AG04449 (cell line): Measurements from ENCODE around the gene SLC22A25.

ENCODE experiments used
- CTCF ChIA-PET: fragments of 350-600 bp; formaldehyde crosslinking; extraction: SDS; loops from one replicate; lab custom pipeline; 2021; ENCODE audit warnings: antibody characterized with exemption; lab: Yijun Ruan, JAX
- POLR2A ChIA-PET: fragments of 400-600, 350-600 bp; formaldehyde crosslinking; extraction: SDS; loops from one replicate; lab custom pipeline; 2020; ENCODE audit warnings: antibody characterized with exemption, inconsistent platforms; lab: Yijun Ruan, JAX
- DNase-seq: peaks from one replicate; pipeline ENCODE4 v3.0.0-alpha.2; 2010; ENCODE audit warnings: low read depth, low spot score
- H3K4me3 ChIP-seq: 2 replicates; pipeline ENCODE4 v1.5.1; 2011; ENCODE audit warnings: low read depth, mild to moderate bottlenecking, control low read depth, low read length
- TF ChIP-seq, protein P1 (sequence below): IDR thresholded peaks from one replicate; pipeline ENCODE4 v1.5.1; 2011; ENCODE audit warnings: mild to moderate bottlenecking, moderate library complexity, low read length, control low read depth, inconsistent platforms; ENCODE audit not compliant: insufficient read depth; ENCODE audit errors: missing control alignments

Gene SLC22A25

DNA sequence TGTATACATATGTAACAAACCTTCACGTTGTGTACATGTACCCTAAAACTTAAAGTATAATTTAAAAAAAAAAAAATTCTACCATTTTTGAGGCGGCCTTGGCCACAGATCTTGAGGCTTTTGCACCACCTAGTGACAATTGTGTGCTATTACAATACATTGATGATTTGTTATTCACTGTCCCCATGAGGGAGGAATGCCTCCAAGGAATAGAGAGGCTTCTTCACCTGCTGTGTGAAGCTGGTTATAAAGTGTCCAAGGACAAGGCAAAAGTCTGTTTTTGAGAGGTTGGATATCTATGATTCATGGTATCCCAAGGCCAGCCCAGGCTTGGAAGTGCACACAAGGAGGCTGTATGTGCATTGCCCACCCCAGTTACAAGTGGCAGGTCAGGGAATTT lies 30.7 kb downstream of the SLC22A25 start:
- ChIA-PET POLR2A (no interaction called here), CTCF (interaction anchor here (0.9 to 2.5 kb wide), 8 partner anchors 13 to 426 kb away, joined by 3 to 28 read pairs (median 4); no protein-coding TSS in a partner anchor)
- no peak overlapping the region for H3K4me3 ChIP-seq
- TF ChIP-seq, protein P1, sequence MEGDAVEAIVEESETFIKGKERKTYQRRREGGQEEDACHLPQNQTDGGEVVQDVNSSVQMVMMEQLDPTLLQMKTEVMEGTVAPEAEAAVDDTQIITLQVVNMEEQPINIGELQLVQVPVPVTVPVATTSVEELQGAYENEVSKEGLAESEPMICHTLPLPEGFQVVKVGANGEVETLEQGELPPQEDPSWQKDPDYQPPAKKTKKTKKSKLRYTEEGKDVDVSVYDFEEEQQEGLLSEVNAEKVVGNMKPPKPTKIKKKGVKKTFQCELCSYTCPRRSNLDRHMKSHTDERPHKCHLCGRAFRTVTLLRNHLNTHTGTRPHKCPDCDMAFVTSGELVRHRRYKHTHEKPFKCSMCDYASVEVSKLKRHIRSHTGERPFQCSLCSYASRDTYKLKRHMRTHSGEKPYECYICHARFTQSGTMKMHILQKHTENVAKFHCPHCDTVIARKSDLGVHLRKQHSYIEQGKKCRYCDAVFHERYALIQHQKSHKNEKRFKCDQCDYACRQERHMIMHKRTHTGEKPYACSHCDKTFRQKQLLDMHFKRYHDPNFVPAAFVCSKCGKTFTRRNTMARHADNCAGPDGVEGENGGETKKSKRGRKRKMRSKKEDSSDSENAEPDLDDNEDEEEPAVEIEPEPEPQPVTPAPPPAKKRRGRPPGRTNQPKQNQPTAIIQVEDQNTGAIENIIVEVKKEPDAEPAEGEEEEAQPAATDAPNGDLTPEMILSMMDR, result peak; percentile 33
- no peak for DNase-seq

DNA sequence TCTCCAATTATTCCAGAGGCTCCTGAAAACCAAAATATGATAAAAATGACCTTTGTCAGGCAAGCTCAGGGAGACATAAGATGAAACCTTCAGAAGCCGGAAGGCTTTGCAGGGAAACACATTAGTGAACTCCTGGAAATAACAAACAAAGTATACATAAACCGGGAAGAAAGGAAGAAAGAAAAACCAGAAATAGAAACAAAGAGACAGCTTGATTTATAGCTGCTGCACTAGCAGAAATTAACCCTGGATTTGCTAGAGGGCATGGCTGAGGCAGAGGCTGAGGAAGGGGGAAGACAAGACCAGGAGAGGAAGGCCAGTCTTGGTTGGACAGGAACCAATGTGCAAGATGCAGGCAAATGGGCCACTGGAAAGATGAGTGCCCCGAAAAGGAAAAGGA lies 33.3 kb downstream of the SLC22A25 start:
- CTCF ChIA-PET, result interaction anchor here (1.0 to 1.4 kb wide), 3 partner anchors 177 to 304 kb away, joined by 3 to 4 read pairs (median 3); no protein-coding TSS in a partner anchor
- TF ChIP-seq, protein P1, result no peak

More for the DNA sequence above, 33.3 kb downstream of the SLC22A25 start:
- no peak for DNase-seq
- POLR2A ChIA-PET, result no interaction called here
- H3K4me3 ChIP-seq, result no peak overlapping the region
